ENCODE measurements around the gene JADE3. TPM values are rescaled to one million over a fixed set of nuclear protein-coding genes. Genes with fewer than 3 reads are reported as not detected.
A peak's percentile ranks its signal among the peaks of the same experiment; 100 is the strongest.

The JADE3 gene
- 1.8 TPM for total RNA-seq

- Histone ChIP-seq H3K36me3 (no peaks in the 10 kb centered on the region), H3K4me1 (peaks cover 0 to 2% of the 10 kb centered on the region in 2 donors), H3K4me3 (peak within 1 kb of the TSS; percentile 65 to 81), H3K9me3 (no peaks in the 10 kb centered on the region), H3K27me3 (no peaks in the 10 kb centered on the region), H3K27ac (peak within 1 kb of the TSS; percentile 54 to 73)
- intact Hi-C loops (cut with DNase I), result loop anchor here (2.0 kb wide), 3 partner anchors 67 to 153 kb away; partner anchors contain the start of genes RP2 and SLC9A7
- DNase-seq (ENCODE audit: low spot score in 2 of 2), result peak; percentile 13 to 82
- TF ChIP-seq, protein P1, sequence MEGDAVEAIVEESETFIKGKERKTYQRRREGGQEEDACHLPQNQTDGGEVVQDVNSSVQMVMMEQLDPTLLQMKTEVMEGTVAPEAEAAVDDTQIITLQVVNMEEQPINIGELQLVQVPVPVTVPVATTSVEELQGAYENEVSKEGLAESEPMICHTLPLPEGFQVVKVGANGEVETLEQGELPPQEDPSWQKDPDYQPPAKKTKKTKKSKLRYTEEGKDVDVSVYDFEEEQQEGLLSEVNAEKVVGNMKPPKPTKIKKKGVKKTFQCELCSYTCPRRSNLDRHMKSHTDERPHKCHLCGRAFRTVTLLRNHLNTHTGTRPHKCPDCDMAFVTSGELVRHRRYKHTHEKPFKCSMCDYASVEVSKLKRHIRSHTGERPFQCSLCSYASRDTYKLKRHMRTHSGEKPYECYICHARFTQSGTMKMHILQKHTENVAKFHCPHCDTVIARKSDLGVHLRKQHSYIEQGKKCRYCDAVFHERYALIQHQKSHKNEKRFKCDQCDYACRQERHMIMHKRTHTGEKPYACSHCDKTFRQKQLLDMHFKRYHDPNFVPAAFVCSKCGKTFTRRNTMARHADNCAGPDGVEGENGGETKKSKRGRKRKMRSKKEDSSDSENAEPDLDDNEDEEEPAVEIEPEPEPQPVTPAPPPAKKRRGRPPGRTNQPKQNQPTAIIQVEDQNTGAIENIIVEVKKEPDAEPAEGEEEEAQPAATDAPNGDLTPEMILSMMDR (IDR thresholded peaks at IDR 0.05), result no peak
These were observed at the start of gene JADE3 for GRCh38 chrX:46912098-46912602. Gene JADE3, plus strand, starts transcription at chrX:46912421. Its CDS starts 72,474 bp downstream, at chrX:46984895.

- no peaks in the 10 kb centered on the region for H3K4me1 ChIP-seq
- H3K36me3 ChIP-seq, result no peaks in the 10 kb centered on the region
- no peak overlapping the region for H3K4me3 ChIP-seq
- H3K9me3 ChIP-seq, result no peaks in the 10 kb centered on the region
- no peaks in the 10 kb centered on the region for H3K27me3 ChIP-seq
- no peak overlapping the region for H3K27ac ChIP-seq
- intact Hi-C loops (cut with DNase I), result no loop called here
- no peak for DNase-seq (ENCODE audit: low spot score in 2 of 2)
- TF ChIP-seq, protein P1 (IDR thresholded peaks at IDR 0.05), result no peak
These were observed 49.1 kb upstream of the JADE3 start for GRCh38 chrX:46863072-46863471.

DNA sequence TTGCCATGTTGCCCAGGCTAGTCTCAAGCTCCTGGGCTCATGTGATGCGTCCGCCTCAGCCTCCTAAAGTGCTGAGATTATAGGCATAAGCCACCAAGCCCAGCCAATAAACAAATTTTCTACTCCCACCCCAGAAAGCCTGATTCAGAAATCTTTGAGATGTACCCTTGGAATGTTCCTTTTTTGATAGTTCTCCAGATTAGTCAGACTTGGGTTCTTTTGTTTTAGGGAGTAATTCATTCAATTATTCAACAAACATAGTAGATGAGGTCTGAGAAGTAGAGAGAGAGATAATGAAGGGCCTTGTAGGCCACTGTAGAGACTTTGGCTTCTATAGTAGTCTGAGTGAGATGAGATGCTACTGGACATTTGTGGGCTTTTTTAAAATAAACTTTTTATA is 47.6 kb upstream of the JADE3 start:
- no peaks in the 10 kb centered on the region for H3K36me3 ChIP-seq
- H3K27ac ChIP-seq, result peak overlapping the region; percentile 16 to 44
- no peaks in the 10 kb centered on the region for H3K27me3 ChIP-seq
- intact Hi-C loops (cut with DNase I), result no loop called here
- TF ChIP-seq, protein P1 (IDR thresholded peaks at IDR 0.05), result no peak
- no peak overlapping the region for H3K4me3 ChIP-seq
- H3K9me3 ChIP-seq, result no peaks in the 10 kb centered on the region
- DNase-seq (ENCODE audit: low spot score in 2 of 2), result no peak
- no peaks in the 10 kb centered on the region for H3K4me1 ChIP-seq

DNA sequence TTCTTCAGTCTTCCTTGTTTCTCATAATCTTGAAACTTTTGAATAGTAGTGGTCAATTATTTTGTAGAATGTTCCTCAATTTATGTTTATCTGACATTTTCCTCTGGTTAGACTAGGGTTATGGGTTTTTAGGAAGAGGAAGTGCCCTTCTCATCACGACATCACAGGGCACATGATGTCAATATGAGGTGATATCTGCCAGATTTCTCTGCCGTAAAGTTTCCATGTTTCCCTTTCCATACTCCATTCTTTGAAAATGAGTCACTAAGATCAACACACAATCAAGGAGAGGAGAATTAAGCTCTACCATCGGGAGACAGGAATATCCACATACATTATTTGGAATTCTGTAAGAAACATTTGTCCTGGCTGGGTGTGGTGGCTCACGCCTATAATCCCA is 46.9 kb upstream of the JADE3 start:
- H3K4me1 ChIP-seq, result no peaks in the 10 kb centered on the region
- H3K9me3 ChIP-seq, result no peaks in the 10 kb centered on the region
- DNase-seq (ENCODE audit: low spot score in 2 of 2), result no peak
- H3K27me3 ChIP-seq, result no peaks in the 10 kb centered on the region
- intact Hi-C loops (cut with DNase I), result no loop called here
- H3K4me3 ChIP-seq, result no peak overlapping the region
- H3K36me3 ChIP-seq, result no peaks in the 10 kb centered on the region
- peak overlapping the region; percentile 34 to 44 for H3K27ac ChIP-seq
- TF ChIP-seq, protein P1 (IDR thresholded peaks at IDR 0.05), result no peak

DNA sequence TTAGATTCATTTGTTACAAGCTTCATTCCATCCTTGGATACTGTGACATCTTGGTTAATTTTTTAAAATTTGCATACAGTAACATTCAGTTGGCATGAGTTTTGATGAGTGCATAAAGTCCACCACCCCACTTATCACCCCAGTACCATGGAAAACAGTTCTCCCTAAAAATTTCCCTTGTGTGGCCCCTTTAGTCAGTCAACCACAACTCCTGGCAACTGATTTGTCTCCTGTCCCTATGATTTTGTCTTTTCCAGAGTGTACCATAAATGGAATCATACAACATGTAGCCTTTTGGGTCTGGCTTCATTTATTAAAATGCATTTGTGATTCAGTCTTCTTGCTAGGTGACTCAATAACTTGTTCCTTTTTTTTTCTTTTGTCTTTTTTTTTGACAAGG is 45.5 kb upstream of the JADE3 start:
- no peaks in the 10 kb centered on the region for H3K27me3 ChIP-seq
- DNase-seq (ENCODE audit: low spot score in 2 of 2), result no peak
- intact Hi-C loops (cut with DNase I), result no loop called here
- H3K27ac ChIP-seq, result no peak overlapping the region
- no peaks in the 10 kb centered on the region for H3K9me3 ChIP-seq
- H3K36me3 ChIP-seq, result no peaks in the 10 kb centered on the region
- H3K4me3 ChIP-seq, result no peak overlapping the region
- TF ChIP-seq, protein P1 (IDR thresholded peaks at IDR 0.05), result no peak
- H3K4me1 ChIP-seq, result no peaks in the 10 kb centered on the region

DNA sequence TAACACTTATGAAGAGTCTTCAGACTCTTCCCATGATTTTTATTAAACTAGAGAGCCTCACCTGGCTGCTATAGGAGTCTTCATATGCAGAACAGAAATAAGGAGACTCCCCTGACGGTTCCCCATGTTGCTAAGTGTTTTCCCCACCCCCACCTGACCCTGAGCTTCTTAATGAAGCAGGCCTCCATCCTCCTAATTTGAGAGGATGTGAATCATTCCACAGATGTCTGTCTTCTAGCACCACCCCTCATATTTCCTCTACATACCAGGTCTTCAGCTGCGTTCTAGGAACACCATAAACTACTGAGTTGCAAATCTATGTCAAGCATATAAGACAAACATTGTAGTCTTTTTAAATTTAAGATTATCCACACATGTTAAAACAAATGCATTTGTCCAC is 38.5 kb upstream of the JADE3 start:
- no peaks in the 10 kb centered on the region for H3K36me3 ChIP-seq
- H3K4me3 ChIP-seq, result no peak overlapping the region
- intact Hi-C loops (cut with DNase I), result no loop called here
- TF ChIP-seq, protein P1 (IDR thresholded peaks at IDR 0.05), result no peak
- no peaks in the 10 kb centered on the region for H3K27me3 ChIP-seq
- no peak overlapping the region for H3K27ac ChIP-seq
- no peak for DNase-seq (ENCODE audit: low spot score in 2 of 2)
- no peaks in the 10 kb centered on the region for H3K9me3 ChIP-seq
- no peaks in the 10 kb centered on the region for H3K4me1 ChIP-seq

Data from ascending aorta (tissue), 2 donors.